Measurements from ENCODE around the gene TIMM21. TPM values are rescaled to one million over a fixed set of nuclear protein-coding genes. Genes with fewer than 3 reads are reported as not detected.

Gene TIMM21
- polyA plus RNA-seq, 3 donors = 60.5 to 66.3 (median 64.7) TPM

- DNase-seq = no peak
These were observed 34.0 kb downstream of the TIMM21 start for GRCh38 chr18:74182335-74182734.

GRCh38 chr18:74183130-74183529 is 34.8 kb downstream of the TIMM21 start:
- no peak for DNase-seq

DNA sequence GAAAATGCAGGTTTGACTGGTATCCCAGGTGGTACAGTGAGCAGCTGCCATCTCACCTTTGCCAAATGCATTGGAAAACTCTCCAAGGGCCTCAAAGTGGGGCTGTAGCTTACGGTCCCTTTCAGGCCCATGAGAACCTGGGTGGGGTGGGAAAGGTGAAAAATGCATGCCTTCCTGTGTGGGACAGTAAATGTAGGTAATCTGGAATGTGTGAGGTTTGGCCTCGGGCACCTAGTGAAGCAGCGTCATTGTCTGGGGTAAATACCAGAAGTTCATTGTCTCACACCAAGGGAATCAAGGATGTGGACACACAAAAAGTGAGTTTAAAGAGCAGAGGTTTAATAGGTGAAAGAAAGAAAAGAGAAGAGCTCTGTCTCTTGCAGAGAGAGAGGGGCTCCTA is 36.6 kb downstream of the TIMM21 start:
- DNase-seq = no peak

GRCh38 chr18:74185860-74186259 is 37.5 kb downstream of the TIMM21 start:
- no peak for DNase-seq

DNA sequence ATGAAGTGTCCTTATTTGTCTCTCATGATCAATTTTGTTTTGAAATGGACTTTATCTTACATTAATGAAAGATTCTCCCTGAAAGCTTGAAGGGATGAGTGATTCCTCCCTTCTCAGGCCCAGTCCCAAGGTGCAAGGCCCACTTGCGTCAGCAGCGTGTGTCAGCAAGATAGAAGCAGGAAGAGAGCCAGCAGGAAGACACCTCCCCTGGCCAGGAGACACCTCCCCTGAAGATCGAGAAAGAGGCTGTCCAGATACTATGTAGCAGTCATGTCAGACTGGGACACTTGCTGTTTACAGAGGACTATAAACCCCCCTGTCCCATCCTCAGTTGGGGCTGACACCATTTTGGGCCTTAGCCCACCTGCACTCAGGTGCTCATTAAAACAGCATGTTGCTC is 38.3 kb downstream of the TIMM21 start:
- no peak for DNase-seq

- DNase-seq = no peak
These were observed 41.8 kb downstream of the TIMM21 start for GRCh38 chr18:74190086-74190485.

DNA sequence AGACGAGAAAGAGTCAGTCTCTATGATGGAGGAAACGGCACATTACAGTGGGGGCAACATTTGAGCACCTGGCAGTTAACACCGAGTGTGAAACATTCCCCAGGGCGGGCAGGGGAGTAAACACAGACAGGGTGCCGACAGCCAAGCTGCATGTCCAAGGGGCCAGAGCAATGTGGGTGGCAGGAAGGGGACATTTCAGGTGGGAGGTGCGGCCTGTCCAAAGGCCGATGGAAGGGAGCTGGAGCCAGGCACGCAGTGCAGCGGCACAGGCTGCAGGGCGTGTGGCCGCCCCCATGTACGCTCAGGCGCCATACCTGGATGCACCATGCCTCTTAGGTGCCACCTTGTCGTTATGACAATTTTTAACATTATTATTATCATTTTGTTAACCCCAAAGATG is 43.3 kb downstream of the TIMM21 start:
- DNase-seq = no peak

- DNase-seq = no peak
These were observed 46.4 kb downstream of the TIMM21 start for GRCh38 chr18:74194691-74195090.

DNA sequence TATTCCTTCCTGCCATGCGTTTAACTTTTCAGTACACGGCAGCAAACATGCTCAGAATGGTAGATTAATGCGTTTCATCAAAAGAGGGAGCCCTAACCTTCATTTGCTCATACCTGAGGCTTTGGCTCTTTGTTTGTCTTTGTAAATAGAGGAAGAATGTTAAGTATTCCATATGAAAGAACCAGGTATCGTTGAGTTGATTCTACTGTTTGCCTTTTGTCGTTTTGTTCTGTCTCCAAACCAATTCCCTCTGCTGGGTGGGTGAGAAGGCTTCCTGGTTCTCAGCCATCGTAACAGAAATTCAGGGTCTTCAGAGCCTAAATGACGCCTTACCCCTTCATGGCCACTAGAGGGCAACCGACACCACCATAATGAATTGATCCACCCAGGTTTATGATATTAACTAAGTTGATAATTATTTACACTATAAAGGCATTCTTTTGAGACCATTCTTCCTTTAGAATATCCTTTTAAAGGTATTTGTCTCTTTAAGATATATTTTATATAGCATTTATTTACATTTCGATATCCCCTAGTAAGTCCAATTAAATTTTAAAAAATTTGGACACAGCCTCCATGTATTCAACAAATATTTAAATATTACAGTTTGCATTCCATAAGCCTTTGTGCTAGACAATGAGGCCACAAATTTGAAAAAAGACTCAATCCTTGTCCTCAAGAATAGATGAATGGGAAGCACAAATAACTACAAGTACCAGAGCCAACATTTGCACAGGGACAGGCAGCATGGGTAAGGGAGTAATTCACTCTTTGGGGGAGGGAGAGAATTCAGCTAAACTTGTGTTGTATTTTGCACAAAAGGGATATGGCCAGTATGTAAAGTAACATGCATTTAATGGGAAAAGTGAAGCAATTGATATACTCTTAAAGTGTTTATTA is 48.1 kb downstream of the TIMM21 start:
- peak; percentile 68 for DNase-seq

DNA sequence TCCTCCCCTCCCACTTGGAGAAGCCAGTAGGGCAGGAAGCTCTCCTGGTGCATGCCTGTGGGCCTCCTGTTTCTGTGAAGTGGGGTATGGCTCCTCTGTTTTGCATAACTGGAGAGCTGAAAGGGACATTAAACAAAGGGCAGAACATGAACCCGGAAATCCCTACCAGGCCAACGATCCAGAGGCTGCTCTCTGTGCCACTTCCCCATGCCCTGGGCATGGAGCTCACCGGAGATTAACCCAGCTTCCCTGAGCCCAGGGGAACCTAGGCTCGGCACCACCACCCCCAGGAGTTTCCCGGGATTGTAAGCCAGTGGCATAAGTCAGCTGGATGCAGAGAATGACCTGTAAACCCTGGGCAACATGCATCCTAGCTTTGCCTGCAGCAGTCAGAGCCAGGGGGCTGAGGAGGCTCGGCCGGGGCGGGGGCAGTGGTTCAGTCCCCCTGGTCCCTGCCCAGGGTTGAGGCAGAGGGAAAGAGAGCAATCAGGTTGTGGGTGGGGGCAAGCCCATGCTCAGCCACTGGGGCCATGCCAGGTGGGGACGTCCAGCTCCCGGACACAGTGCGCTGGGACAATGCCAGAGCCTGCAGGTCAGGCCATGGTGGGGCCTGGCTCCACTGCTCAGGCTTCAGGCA is 49.5 kb downstream of the TIMM21 start:
- DNase-seq = no peak

DNA sequence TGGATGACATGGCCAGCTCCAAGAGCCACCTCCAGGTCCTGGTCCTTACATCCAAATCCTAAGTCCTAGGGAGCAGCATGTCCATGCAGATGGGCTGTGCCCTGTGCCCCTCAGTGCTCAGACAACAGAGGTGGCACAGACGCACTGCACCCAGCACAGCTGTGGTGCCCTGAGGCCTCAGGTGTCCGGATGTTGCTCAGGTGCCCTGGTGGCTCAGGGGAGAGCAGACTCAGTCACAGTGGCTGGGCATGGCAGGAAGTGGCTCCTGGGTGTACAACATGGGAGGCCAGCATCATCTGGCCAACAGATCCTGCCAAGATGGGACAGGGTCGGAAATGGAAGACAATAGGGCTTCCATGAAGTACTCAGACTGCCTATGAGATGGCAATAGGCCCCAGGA is 50.1 kb downstream of the TIMM21 start:
- no peak for DNase-seq

- DNase-seq = no peak
These were observed 52.5 kb downstream of the TIMM21 start for GRCh38 chr18:74200780-74201179.

DNA sequence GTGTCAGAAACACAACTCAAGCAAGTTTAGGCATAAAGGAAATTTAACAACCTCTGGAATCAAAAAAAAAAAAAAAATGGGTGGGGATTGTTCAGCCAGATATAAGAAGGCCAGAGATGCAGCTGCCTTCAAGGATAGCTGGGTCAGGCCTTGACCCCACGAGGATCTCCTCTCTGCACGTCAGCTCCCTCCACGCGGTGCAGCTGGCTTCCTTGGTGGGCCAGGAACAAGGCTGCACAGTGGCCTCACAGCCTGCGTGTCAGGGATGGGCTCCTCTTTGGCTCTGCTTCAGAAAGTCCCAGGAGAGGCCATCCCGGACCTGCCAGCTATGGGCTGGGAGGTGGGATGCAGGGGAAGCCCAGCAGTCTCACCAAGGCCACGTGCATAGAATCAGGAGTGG is 55.5 kb downstream of the TIMM21 start:
- DNase-seq = no peak

DNA sequence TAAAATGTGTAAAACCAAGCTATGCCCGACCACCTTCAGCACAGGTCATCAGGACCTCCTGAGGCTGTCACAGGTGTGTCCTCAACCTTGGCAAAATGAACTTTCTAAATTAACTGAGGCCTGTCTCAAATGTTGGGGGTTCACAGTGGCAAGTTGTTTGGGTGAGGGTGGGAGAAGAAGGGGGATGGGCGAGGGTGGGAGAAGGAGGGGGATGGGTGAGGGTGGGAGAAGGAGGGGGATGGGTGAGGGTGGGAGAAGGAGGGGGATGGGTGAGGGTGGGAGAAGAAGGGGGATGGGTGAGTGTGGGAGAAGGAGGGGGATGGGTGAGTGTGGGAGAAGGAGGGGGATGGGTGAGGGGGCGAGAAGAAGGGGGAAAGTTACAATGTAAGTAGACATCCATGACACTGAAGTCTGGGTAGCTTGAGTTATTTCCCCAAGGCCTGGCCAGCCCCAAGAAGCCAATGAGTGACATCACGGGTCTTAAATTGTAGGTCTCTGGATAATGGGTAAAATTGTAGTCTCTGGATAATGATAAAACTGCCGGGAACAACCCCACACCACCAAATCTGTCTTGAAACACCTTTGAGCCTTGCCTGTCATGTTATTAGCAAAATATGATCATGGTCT is 56.3 kb downstream of the TIMM21 start:
- DNase-seq = no peak

Other genes starting within 250 kb of the TIMM21 start
- 1 to 10 TPM; 3.3 to 7.6 (median 4.4) TPM for gene FBXO15, start 689 bp upstream of the TIMM21 start, polyA plus RNA-seq (ENCODE audit: insufficient read length in 3 of 3)
- gene CYB5A, start 143.4 kb downstream of the TIMM21 start, polyA plus RNA-seq (ENCODE audit: insufficient read length in 3 of 3) = 100 to 1,000 TPM; 280 to 335 (median 290) TPM
- gene C18orf63, start 167.3 kb downstream of the TIMM21 start, polyA plus RNA-seq (ENCODE audit: insufficient read length in 3 of 3) = under 1 TPM; 0.20 to 0.64 (median 0.45) TPM